CD8-positive, alpha-beta memory T cell (primary cell): ENCODE results near the gene HMGXB3. TPM values are rescaled to one million over a fixed set of nuclear protein-coding genes. Genes with fewer than 3 reads are reported as not detected.

Experiments
- CTCF ChIA-PET: fragments of 350-600 bp; sonication (Branson Sonifier 250); formaldehyde crosslinking; loops from one replicate; lab custom pipeline; 2021; ENCODE audit warnings: antibody characterized with exemption; lab: Charles Lee
- POLR2A ChIA-PET: fragments of 350-600 bp; sonication (Branson Sonifier 250); formaldehyde crosslinking; loops from one replicate; lab custom pipeline; 2021; ENCODE audit warnings: antibody characterized with exemption; lab: Charles Lee
- DNase-seq, 5 donors: peaks; one replicate each; pipeline versions ENCODE4 v3.0.0 to v3.0.0-alpha.2; 2020 to 2022; ENCODE audit warnings: mixed read lengths in 1 of 5
- H3K27ac ChIP-seq: one replicate; pipeline ENCODE4 v1.7.0; 2013; ENCODE audit warnings: low read depth, mild to moderate bottlenecking, low read length, moderate library complexity
- H3K27me3 ChIP-seq: 2 replicates; pipeline ENCODE4 v1.7.0; 2013; ENCODE audit warnings: low read length, mild to moderate bottlenecking; ENCODE audit not compliant: insufficient read depth, poor library complexity, severe bottlenecking
- H3K36me3 ChIP-seq: 2 replicates; pipeline ENCODE4 v1.7.0; 2013; ENCODE audit warnings: mild to moderate bottlenecking, low read length, moderate library complexity; ENCODE audit not compliant: insufficient read depth
- H3K4me1 ChIP-seq: 2 replicates; pipeline ENCODE4 v1.7.0; 2013; ENCODE audit warnings: mild to moderate bottlenecking, low read length, moderate library complexity; ENCODE audit not compliant: insufficient read depth
- H3K4me3 ChIP-seq: 2 replicates; pipeline ENCODE4 v1.7.0; 2013; ENCODE audit warnings: mild to moderate bottlenecking, low read length
- H3K9me3 ChIP-seq: 2 replicates; pipeline ENCODE4 v1.7.0; 2013; ENCODE audit warnings: mild to moderate bottlenecking, low read length
- H3K27ac Mint-ChIP-seq, 8 donors: one replicate each; pipeline ENCODE4 v1.8.0; 2020 to 2021; ENCODE audit warnings: mixed read lengths in 8 of 8, mild to moderate bottlenecking in 6 of 8, inconsistent platforms in 3 of 8, moderate library complexity in 3 of 8
- H3K27me3 Mint-ChIP-seq, 2 donors: one replicate each; pipeline ENCODE4 v1.8.0; 2020 to 2021; ENCODE audit warnings: mixed read lengths in 2 of 2, mild to moderate bottlenecking in 1 of 2, moderate library complexity in 1 of 2
- H3K36me3 Mint-ChIP-seq, 3 donors: one replicate each; pipeline ENCODE4 v1.8.0; 2020 to 2021; ENCODE audit warnings: mixed read lengths in 3 of 3, inconsistent platforms in 1 of 3, mild to moderate bottlenecking in 1 of 3
- H3K4me1 Mint-ChIP-seq, 3 donors: one replicate each; pipeline ENCODE4 v1.8.0; 2020 to 2021; ENCODE audit warnings: mixed read lengths in 3 of 3, inconsistent platforms in 1 of 3, mild to moderate bottlenecking in 1 of 3
- H3K4me3 Mint-ChIP-seq, 7 donors: one replicate each; pipeline ENCODE4 v1.8.0; 2020 to 2021; ENCODE audit warnings: mixed read lengths in 7 of 7, mild to moderate bottlenecking in 6 of 7, moderate library complexity in 4 of 7, inconsistent platforms in 2 of 7
- H3K9me3 Mint-ChIP-seq, 5 donors: one replicate each; pipeline ENCODE4 v1.8.0; 2020 to 2022; ENCODE audit warnings: mixed read lengths in 5 of 5, mild to moderate bottlenecking in 3 of 5, moderate library complexity in 2 of 5, inconsistent platforms in 1 of 5
- polyA plus RNA-seq: library from polyadenylated mRNA; unstranded; fragments of 300-500 nt; fragmentation: Illumina TruSeq; gene quantifications from one replicate; pipeline ENCODE4 v1.2.3, GENCODE V29; 2021
- total RNA-seq, 2 experiments: library from RNA; stranded (reverse); gene quantifications; one replicate each; pipeline ENCODE4 v1.2.3, GENCODE V29; 2021

Gene HMGXB3
- total and polyA plus RNA-seq, 3 experiments from 2014 or later: 15.3 to 40.7 (median 36.8) TPM

DNA sequence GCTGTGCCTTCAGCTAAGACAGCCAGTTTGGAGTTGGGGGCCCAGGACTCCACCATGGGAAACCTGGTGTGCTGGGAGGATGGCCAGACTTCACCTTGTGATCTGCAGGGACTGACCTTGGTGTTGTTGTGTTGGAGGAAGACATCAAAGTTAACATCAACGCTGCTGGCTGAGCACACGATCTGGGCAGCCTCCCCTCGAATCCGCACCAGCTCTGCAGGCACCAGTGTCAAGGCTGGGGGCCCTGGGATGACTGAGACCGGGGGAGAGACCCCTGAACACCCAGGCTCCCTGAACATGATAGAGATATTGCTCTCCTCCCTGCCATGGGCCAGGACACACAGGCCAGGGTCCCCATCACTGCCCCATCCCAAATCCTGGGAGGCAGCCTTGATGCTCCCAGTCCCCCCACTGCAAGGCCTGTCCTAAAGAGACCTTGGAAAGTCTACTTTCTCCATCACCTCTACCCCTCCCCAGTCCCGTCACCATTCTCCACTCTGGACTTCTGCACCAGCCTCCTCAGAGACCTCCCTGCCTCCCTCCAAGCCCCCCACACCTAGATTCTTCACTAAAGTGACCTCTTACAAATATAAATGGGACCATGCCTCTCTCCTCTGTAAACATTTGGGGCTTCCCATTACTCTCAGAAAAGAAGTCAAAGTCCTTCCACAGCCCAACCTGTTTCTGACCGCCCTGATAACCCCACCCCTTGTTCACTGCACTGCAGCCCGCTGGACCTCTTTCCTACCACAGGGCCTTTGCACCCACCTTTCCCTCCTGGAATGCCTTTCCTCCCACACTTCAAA lies 77.7 kb downstream of the HMGXB3 start:
- Histone ChIP-seq H3K4me3 (no peak overlapping the region), H3K9me3 (no peaks in the 10 kb centered on the region), H3K36me3 (no peaks in the 10 kb centered on the region), H3K27me3 (peaks cover 17% of the 10 kb centered on the region), H3K27ac (no peak overlapping the region), H3K4me1 (no peaks in the 10 kb centered on the region)
- CTCF ChIA-PET: no interaction called here
- peak overlapping the region in 1 of 8 donors; percentile 55 for H3K27ac Mint-ChIP-seq
- no peak for DNase-seq
- H3K9me3 Mint-ChIP-seq: no peaks in the 10 kb centered on the region
- H3K4me1 Mint-ChIP-seq: peaks cover 0 to 4% (median 0%) of the 10 kb centered on the region in 3 donors
- H3K4me3 Mint-ChIP-seq: no peak overlapping the region
- H3K36me3 Mint-ChIP-seq: no peaks in the 10 kb centered on the region
- POLR2A ChIA-PET: no interaction called here
- peaks cover 19 to 37% of the 10 kb centered on the region in 2 donors for H3K27me3 Mint-ChIP-seq

DNA sequence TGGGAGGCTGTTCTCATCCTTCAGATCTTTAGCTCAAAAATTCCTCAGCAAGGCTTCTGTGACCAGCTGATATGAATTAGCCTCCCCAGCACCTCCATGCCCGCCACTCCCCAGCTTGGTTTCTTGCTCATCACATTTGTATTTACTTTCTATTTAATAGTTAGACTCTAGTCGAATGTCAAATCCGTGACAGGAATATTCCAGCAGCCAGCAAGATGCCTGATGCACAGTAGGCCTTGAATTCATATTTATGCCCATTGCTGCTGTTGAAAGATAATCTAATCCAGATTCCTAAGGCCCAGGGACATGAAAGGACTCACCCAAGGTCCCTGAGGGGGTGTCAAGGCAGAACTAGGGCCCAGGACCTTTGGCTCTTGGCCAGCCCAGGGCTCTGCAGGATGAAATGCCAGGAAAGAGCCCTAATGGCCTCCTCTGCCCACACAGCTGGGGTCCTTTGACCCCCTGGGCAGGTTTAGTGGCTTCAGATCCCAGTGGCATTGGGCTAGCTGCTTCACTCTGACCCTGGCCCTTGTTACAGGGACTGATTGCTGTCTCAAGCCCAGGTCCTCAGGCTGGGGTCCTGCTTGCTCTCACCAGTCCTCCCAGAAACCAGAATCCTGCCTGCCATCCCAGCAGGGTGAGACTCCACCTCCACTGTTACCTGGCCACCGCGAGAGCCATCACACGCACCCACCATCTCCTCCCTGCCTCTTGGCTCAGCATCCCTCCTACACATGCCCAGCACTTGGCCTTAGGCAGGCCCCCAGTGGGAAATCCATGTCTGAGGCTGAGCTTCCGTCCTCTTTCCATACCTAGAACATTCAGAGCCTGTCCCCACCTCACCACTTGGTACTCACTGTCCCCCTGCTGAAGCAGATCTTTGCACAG lies 78.5 kb downstream of the HMGXB3 start:
- Mint-ChIP-seq H3K36me3 (no peaks in the 10 kb centered on the region), H3K4me3 (no peak overlapping the region), H3K4me1 (peaks cover 0 to 4% (median 0%) of the 10 kb centered on the region in 3 donors), H3K27ac (peak overlapping the region in 1 of 8 donors; percentile 55), H3K27me3 (peaks cover 27 to 45% of the 10 kb centered on the region in 2 donors), H3K9me3 (no peaks in the 10 kb centered on the region)
- Histone ChIP-seq H3K27ac (no peak overlapping the region), H3K4me1 (no peaks in the 10 kb centered on the region), H3K36me3 (no peaks in the 10 kb centered on the region), H3K4me3 (no peak overlapping the region), H3K27me3 (peaks cover 17% of the 10 kb centered on the region), H3K9me3 (no peaks in the 10 kb centered on the region)
- POLR2A ChIA-PET: no interaction called here
- CTCF ChIA-PET: no interaction called here
- no peak for DNase-seq

DNA sequence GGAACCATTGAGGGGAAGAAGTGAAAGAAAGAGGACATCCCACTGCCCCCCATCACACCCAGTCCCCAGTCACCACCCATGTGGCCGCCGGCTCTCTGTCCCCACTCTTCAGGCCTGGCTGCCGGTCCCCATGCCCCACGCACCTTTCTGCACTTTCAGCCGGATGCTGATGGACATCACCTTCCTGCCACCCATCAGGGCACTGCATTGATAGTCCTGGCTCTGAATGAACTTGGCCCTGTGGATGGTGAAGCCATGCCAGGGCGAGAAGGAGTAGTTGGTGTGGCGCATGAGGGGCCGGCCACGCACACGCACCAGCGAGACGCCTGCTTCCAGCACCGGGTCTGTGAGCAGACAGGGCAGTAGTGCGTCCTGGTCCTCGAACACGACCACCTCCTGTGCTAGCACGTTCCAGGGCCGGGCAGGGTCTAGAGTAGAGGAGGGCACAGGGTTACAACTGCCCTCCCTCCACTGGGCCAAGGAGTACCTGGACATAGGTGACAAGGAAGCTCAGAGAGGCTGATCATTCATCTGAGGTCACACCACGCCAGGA lies 79.4 kb downstream of the HMGXB3 start:
- Mint-ChIP-seq H3K4me3 (no peak overlapping the region), H3K27me3 (peaks cover 30 to 45% of the 10 kb centered on the region in 2 donors), H3K9me3 (no peaks in the 10 kb centered on the region), H3K27ac (no peak overlapping the region), H3K36me3 (no peaks in the 10 kb centered on the region), H3K4me1 (peaks cover 0 to 4% (median 0%) of the 10 kb centered on the region in 3 donors)
- Histone ChIP-seq H3K27me3 (peaks cover 16% of the 10 kb centered on the region), H3K9me3 (no peaks in the 10 kb centered on the region), H3K4me3 (no peak overlapping the region), H3K27ac (no peak overlapping the region), H3K4me1 (no peaks in the 10 kb centered on the region), H3K36me3 (no peaks in the 10 kb centered on the region)
- ChIA-PET POLR2A (no interaction called here), CTCF (no interaction called here)
- no peak for DNase-seq

DNA sequence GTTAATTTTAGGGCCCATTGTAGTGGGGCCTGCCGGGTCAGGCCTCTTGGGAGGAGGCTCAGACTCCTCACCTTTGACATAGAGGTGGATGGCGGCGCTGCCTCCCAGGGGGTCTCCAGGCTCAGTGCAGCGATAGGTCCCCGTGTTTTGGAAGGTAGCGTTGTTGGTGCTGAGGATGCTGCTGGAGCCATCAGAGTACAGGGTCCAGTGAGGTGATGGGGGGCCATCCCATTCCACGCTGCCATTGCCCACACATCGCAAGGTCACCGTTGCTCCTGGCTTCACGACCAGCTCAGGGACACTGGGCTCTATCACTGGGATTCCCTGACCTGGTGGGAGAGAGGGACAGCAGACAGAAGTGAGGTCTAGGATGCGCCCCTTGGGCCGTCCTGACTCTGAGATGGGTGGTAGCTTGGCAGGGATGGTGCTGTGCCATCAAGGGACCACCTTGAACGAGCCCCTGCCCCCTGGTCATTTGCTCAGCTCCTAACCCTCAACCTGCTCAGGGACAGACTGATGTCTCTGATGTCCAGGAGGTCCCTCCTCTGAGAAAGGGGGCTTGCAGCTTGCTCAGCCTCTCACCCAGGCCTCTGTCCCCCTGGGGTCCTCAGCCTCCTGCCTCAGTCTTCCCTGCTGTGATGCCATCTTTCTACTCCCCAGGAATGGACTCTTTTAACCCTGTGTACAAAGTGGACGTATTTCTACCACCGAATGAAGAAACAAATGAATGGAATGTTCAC lies 80.3 kb downstream of the HMGXB3 start:
- Mint-ChIP-seq H3K27ac (no peak overlapping the region), H3K4me3 (no peak overlapping the region), H3K4me1 (peaks cover 0 to 4% (median 0%) of the 10 kb centered on the region in 3 donors), H3K27me3 (peaks cover 33 to 53% of the 10 kb centered on the region in 2 donors), H3K9me3 (peaks cover 0 to 2% (median 0%) of the 10 kb centered on the region in 5 donors), H3K36me3 (no peaks in the 10 kb centered on the region)
- H3K4me1 ChIP-seq: no peaks in the 10 kb centered on the region
- no peaks in the 10 kb centered on the region for H3K36me3 ChIP-seq
- ChIA-PET CTCF (no interaction called here), POLR2A (no interaction called here)
- no peak overlapping the region for H3K27ac ChIP-seq
- H3K4me3 ChIP-seq: no peak overlapping the region
- no peaks in the 10 kb centered on the region for H3K9me3 ChIP-seq
- peaks cover 12% of the 10 kb centered on the region for H3K27me3 ChIP-seq
- no peak for DNase-seq

DNA sequence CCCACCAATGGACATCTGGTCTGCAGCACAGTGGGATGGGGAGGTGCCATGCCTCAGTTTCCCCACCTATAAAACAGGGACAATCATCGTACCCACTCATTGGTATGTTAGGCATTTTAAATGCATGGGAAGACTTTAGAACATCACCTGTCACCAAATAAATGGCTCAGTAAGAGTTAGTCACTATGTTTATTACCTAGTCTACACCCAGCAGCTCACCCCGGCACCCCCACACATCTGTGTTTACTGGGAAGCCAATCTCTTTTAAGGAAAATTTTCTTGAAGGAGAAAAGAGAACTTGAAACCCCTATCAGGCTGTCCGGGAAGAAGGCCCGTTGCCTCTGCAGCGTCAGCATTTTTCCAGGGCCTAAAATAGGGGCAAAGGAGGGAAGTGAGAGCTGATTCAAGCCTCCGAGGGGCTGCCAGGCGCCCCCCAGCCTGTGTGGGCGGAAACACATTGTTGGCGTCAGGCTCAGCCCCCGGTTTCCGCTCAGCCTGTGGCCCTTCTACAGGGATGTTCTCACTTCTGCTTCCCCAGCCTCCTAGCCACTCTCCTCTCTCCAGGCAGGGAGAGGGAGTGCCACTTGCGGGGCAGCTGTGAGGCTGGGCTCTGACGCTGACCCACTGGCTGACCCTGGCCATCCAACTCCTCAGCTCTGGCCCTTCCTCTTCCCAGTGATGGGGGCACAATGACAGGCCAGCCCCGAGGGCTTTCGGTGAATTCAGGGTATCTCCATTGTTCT lies 81.2 kb downstream of the HMGXB3 start:
- Histone ChIP-seq H3K36me3 (no peaks in the 10 kb centered on the region), H3K4me3 (no peak overlapping the region), H3K4me1 (no peaks in the 10 kb centered on the region), H3K9me3 (no peaks in the 10 kb centered on the region), H3K27ac (no peak overlapping the region), H3K27me3 (peaks cover 12% of the 10 kb centered on the region)
- peaks cover 38 to 59% of the 10 kb centered on the region in 2 donors for H3K27me3 Mint-ChIP-seq
- POLR2A ChIA-PET: no interaction called here
- no peak overlapping the region for H3K4me3 Mint-ChIP-seq
- H3K36me3 Mint-ChIP-seq: no peaks in the 10 kb centered on the region
- no peak overlapping the region for H3K27ac Mint-ChIP-seq
- H3K4me1 Mint-ChIP-seq: peaks cover 0 to 4% (median 0%) of the 10 kb centered on the region in 3 donors
- H3K9me3 Mint-ChIP-seq: peaks cover 0 to 2% (median 0%) of the 10 kb centered on the region in 5 donors
- no peak for DNase-seq
- CTCF ChIA-PET: no interaction called here

DNA sequence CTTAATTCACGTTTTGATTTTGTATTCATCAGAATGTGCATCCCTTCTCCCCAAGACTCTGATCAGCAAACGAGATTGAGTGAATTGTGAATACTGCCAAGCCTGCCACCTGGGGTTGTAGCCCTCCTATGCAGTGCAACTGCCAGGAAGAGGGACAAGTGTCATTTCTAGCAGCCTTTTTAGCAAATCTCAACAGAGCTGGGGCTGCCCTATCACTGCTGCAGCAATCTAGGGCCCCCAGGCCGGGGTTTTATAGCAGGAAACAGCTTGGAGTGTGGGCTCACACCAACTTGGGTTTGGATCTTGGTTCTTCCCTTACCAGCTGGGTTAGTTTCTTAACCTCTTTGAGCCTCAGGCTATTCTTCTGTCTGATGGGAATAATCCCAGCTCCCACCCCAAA lies 81.8 kb downstream of the HMGXB3 start:
- peaks cover 40 to 63% of the 10 kb centered on the region in 2 donors for H3K27me3 Mint-ChIP-seq
- H3K9me3 Mint-ChIP-seq: peaks cover 0 to 2% (median 0%) of the 10 kb centered on the region in 5 donors
- Histone ChIP-seq H3K27me3 (peaks cover 12% of the 10 kb centered on the region), H3K9me3 (no peaks in the 10 kb centered on the region), H3K4me3 (no peak overlapping the region), H3K27ac (no peak overlapping the region), H3K4me1 (no peaks in the 10 kb centered on the region), H3K36me3 (no peaks in the 10 kb centered on the region)
- no peak for DNase-seq
- peaks cover 0 to 4% (median 0%) of the 10 kb centered on the region in 3 donors for H3K4me1 Mint-ChIP-seq
- no peak overlapping the region for H3K27ac Mint-ChIP-seq
- H3K36me3 Mint-ChIP-seq: no peaks in the 10 kb centered on the region
- CTCF ChIA-PET: no interaction called here
- H3K4me3 Mint-ChIP-seq: no peak overlapping the region
- POLR2A ChIA-PET: no interaction called here

DNA sequence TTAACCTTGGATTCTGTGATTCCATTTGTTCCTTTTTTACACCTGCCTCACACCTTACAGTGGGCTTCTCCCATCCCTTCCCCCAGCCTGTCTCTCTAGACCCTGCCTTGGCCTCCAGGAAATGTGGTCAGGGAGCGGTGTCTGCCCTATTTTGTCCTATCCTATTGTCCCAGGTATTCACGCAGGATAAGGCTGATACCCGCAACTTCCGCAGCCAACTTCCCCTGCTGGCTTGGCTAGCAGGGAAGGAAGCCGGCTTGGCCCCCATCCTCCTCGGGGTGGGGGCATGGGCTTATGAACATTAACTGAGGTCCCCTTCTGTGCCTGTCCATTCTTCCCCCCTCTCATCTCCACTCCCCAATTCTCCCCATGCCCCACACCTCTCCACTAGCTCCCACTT lies 82.3 kb downstream of the HMGXB3 start:
- H3K27me3 ChIP-seq: peaks cover 12% of the 10 kb centered on the region
- H3K4me3 ChIP-seq: no peak overlapping the region
- CTCF ChIA-PET: no interaction called here
- no peaks in the 10 kb centered on the region for H3K9me3 ChIP-seq
- Mint-ChIP-seq H3K4me3 (no peak overlapping the region), H3K27ac (no peak overlapping the region), H3K4me1 (peaks cover 0 to 4% (median 0%) of the 10 kb centered on the region in 3 donors), H3K9me3 (peaks cover 0 to 2% (median 0%) of the 10 kb centered on the region in 5 donors), H3K36me3 (no peaks in the 10 kb centered on the region), H3K27me3 (peaks cover 40 to 66% of the 10 kb centered on the region in 2 donors)
- no peaks in the 10 kb centered on the region for H3K4me1 ChIP-seq
- H3K36me3 ChIP-seq: no peaks in the 10 kb centered on the region
- no peak overlapping the region for H3K27ac ChIP-seq
- POLR2A ChIA-PET: no interaction called here
- DNase-seq: no peak
